K562 (cell line): Measurements from ENCODE around the gene POMGNT2. TPM values are rescaled to one million over a fixed set of nuclear protein-coding genes. Genes with fewer than 3 reads are reported as not detected.

ENCODE experiments used
- ATAC-seq: fragments of 200-7000 bp; cut with Tn5 transposase; 3 replicates; pipeline ENCODE4 v1.9.1; 2020; ENCODE audit warnings: moderate library complexity
- BruUV-seq: library from RNA; stranded (reverse); fragments of 400-500 nt; replicated peaks from 2 replicates; lab custom pipeline; 2021; lab: Mats Ljungman, UMichigan
- CTCF ChIA-PET: fragments of 300-600 bp; formaldehyde crosslinking; extraction: SDS; loops from one replicate; lab custom pipeline; 2021; ENCODE audit warnings: low intra/inter-chr PET ratio; lab: Yijun Ruan, JAX
- POLR2A ChIA-PET: fragments of 300-600, 350-650 bp; sonication (Branson Sonifier 250); formaldehyde crosslinking; extraction: SDS; loops from one replicate; lab custom pipeline; 2021; ENCODE audit warnings: antibody characterized with exemption, inconsistent platforms; lab: Yijun Ruan, JAX
- DNase-seq, 4 experiments: peaks; one replicate each; pipeline versions ENCODE4 v3.0.0 to v3.0.0-alpha.2; 2011 to 2018; ENCODE audit warnings: low spot score in 3 of 4, mixed read lengths in 3 of 4; ENCODE audit errors: extremely low read depth in 1 of 4
- FAIRE-seq: peaks from 2 replicates; lab custom pipeline; 2011; peaks lifted over from hg19 to GRCh38; lab: Jason Lieb, UNC
- H2AFZ ChIP-seq: 2 replicates; pipeline ENCODE4 v1.6.0; 2011; ENCODE audit warnings: low read depth, low read length, control low read depth, inconsistent platforms
- H3K27ac ChIP-seq: fragments of 200-600 bp; 3 replicates; pipeline ENCODE4 v1.8.0; 2011; ENCODE audit warnings: low read depth, mild to moderate bottlenecking, control low read depth, inconsistent platforms, low read length, moderate library complexity, mixed read lengths; ENCODE audit errors: extremely low read depth
- H3K27me3 ChIP-seq, 2 experiments: fragments of 300-600 bp in 1 of 2; 2 replicates in 1 of 2; 3 replicates in 1 of 2; pipeline versions ENCODE4 v1.6.0 to v1.8.0; 2011; ENCODE audit warnings: inconsistent platforms in 2 of 2, low read length in 2 of 2, mild to moderate bottlenecking in 1 of 2, mixed read lengths in 1 of 2, moderate library complexity in 1 of 2; ENCODE audit not compliant: control insufficient read depth in 2 of 2, insufficient read depth in 2 of 2
- H3K36me3 ChIP-seq: fragments of 300-600 bp; 3 replicates; pipeline ENCODE4 v1.8.0; 2011; ENCODE audit warnings: mild to moderate bottlenecking, low read length, inconsistent platforms; ENCODE audit not compliant: control insufficient read depth, insufficient read depth
- H3K4me1 ChIP-seq, 2 experiments: fragments of 200-600 bp in 1 of 2; replicated peaks in 1 of 2; 2 replicates in 1 of 2; 3 replicates in 1 of 2; pipeline versions ENCODE4 v1.5.1 to v1.8.0; 2011; ENCODE audit warnings: inconsistent platforms in 2 of 2, low read length in 2 of 2, mild to moderate bottlenecking in 1 of 2, mixed read lengths in 1 of 2, moderate library complexity in 1 of 2; ENCODE audit not compliant: control insufficient read depth in 2 of 2, insufficient read depth in 2 of 2
- H3K4me2 ChIP-seq: 2 replicates; pipeline ENCODE4 v1.6.1; 2011; ENCODE audit warnings: low read length, control low read depth, inconsistent platforms, mixed read lengths; ENCODE audit not compliant: insufficient read depth
- H3K4me3 ChIP-seq: fragments of 200-600 bp; sonication (generic), shearing (Covaris generic); 2 replicates; pipeline ENCODE4 v1.5.1; 2016; ENCODE audit warnings: control low read depth, inconsistent platforms
- H3K79me2 ChIP-seq: fragments of 200-600 bp; 3 replicates; pipeline ENCODE4 v1.8.0; 2011; ENCODE audit warnings: low read length, inconsistent platforms; ENCODE audit not compliant: control insufficient read depth, insufficient read depth
- H3K9ac ChIP-seq, 2 experiments: 2 replicates each; pipeline versions ENCODE4 v1.6.0 to v1.6.1; 2011; ENCODE audit warnings: low read depth in 2 of 2, low read length in 2 of 2, control low read depth in 1 of 2, inconsistent platforms in 1 of 2, mild to moderate bottlenecking in 1 of 2, mixed read lengths in 1 of 2; ENCODE audit not compliant: insufficient read depth in 1 of 2
- H3K9me1 ChIP-seq: one replicate; pipeline ENCODE4 v1.6.0; 2011; ENCODE audit warnings: inconsistent platforms, mild to moderate bottlenecking, low read length, moderate library complexity; ENCODE audit not compliant: control insufficient read depth, insufficient read depth
- H3K9me3 ChIP-seq: replicated peaks from 2 replicates; pipeline ENCODE4 v1.5.1; 2011; ENCODE audit warnings: low read depth, low read length, inconsistent platforms; ENCODE audit not compliant: control insufficient read depth, insufficient read depth
- H4K20me1 ChIP-seq: replicated peaks from 2 replicates; pipeline ENCODE4 v1.6.1; 2011; ENCODE audit warnings: low read length, inconsistent platforms, mixed read lengths; ENCODE audit not compliant: control insufficient read depth, insufficient read depth
- ADNP ChIP-seq: fragments of 200-800 bp; sonication (Bioruptor generic); IDR thresholded peaks from 2 replicates; pipeline ENCODE4 v1.6.1; 2016; ENCODE audit warnings: missing genetic modification characterization, missing compliant biosample characterization
- ATF7 ChIP-seq: fragments of 450-650 bp; IDR thresholded peaks from 2 replicates; pipeline ENCODE4 v1.7.1; 2014; ENCODE audit warnings: mild to moderate bottlenecking, moderate library complexity
- BACH1 ChIP-seq: fragments of 200-800 bp; sonication (Bioruptor generic); IDR thresholded peaks from 2 replicates; pipeline ENCODE4 v1.6.1; 2016; ENCODE audit warnings: missing genetic modification characterization, missing compliant biosample characterization
- CBX2 ChIP-seq: fragments of 200-600 bp; sonication (generic); IDR thresholded peaks from one replicate; pipeline ENCODE4 v1.6.1; 2012; ENCODE audit warnings: mild to moderate bottlenecking, low read length, inconsistent platforms; ENCODE audit not compliant: insufficient read depth, poor library complexity, severe bottlenecking
- CCNT2 ChIP-seq: IDR thresholded peaks from 2 replicates; pipeline ENCODE4 v1.6.1; 2011; ENCODE audit warnings: borderline replicate concordance, low read depth, mild to moderate bottlenecking, moderate library complexity, mixed read lengths, low read length; ENCODE audit not compliant: insufficient read length; ENCODE audit errors: extremely low read depth
- DIDO1 ChIP-seq: fragments of 450-650 bp; IDR thresholded peaks from 2 replicates; pipeline ENCODE4 v1.6.1; 2016; ENCODE audit warnings: low read depth, missing biosample characterization, missing genetic modification characterization
- FOSL1 ChIP-seq: fragments of 200-800 bp; sonication (Bioruptor generic); conservative IDR thresholded peaks from 2 replicates; pipeline ENCODE4 v1.6.1; 2016; ENCODE audit warnings: missing genetic modification characterization, missing compliant biosample characterization
- GABPA ChIP-seq: fragments of 200-800 bp; sonication (Bioruptor generic); conservative IDR thresholded peaks from 2 replicates; pipeline ENCODE4 v1.6.1; 2016; ENCODE audit warnings: low read depth, missing genetic modification characterization, missing compliant biosample characterization
- KHSRP ChIP-seq: fragments of 450-650 bp; IDR thresholded peaks from 2 replicates; pipeline ENCODE4 v1.6.1; 2017
- MEF2D ChIP-seq: conservative IDR thresholded peaks from 2 replicates; pipeline ENCODE4 v1.6.1; 2016; ENCODE audit warnings: low read depth, missing genetic modification characterization, missing compliant biosample characterization
- MTA1 ChIP-seq: fragments of 450-650 bp; IDR thresholded peaks from 2 replicates; pipeline ENCODE4 v1.6.1; 2017; ENCODE audit warnings: borderline replicate concordance
- PHF8 ChIP-seq: fragments of 200-600 bp; sonication (generic); IDR thresholded peaks from 2 replicates; pipeline ENCODE4 v1.6.1; 2012; ENCODE audit warnings: mixed run types, mild to moderate bottlenecking, inconsistent platforms, low read length, moderate library complexity, borderline replicate concordance
- PYGO2 ChIP-seq: fragments of 450-650 bp; IDR thresholded peaks from 2 replicates; pipeline ENCODE4 v1.6.1; 2016; ENCODE audit warnings: mild to moderate bottlenecking, missing genetic modification characterization, moderate library complexity, missing compliant biosample characterization
- SMARCE1 ChIP-seq: fragments of 450-650 bp; IDR thresholded peaks from 2 replicates; pipeline ENCODE4 v1.7.1; 2016; ENCODE audit warnings: mild to moderate bottlenecking
- SOX6 ChIP-seq: fragments of 450-650 bp; IDR thresholded peaks from 2 replicates; pipeline ENCODE4 v1.6.1; 2014; ENCODE audit warnings: mild to moderate bottlenecking
- SRSF1 ChIP-seq: fragments of 200-400 bp; formaldehyde crosslinking; IDR thresholded peaks from 2 replicates; pipeline ENCODE4 v1.6.1; 2017; ENCODE audit warnings: mild to moderate bottlenecking, low read depth, low read length, moderate library complexity
- ZBTB7A ChIP-seq: IDR thresholded peaks from 2 replicates; pipeline ENCODE4 v1.6.1; 2011; ENCODE audit warnings: low read depth, mild to moderate bottlenecking, low read length, moderate library complexity, borderline replicate concordance; ENCODE audit not compliant: control insufficient read depth
- WGBS: fragments of 100-300 bp; shearing (Covaris generic); methylation state at CpG from one replicate; pipeline ENCODE4 v1.1.6; 2016; ENCODE audit warnings: low coverage, mixed read lengths; ENCODE audit not compliant: insufficient coverage; ENCODE audit errors: missing lambda C conversion rate; 5-methylcytosine and 5-hydroxymethylcytosine counted together
- in situ Hi-C: fragments of 300-500 bp; cut with MboI; formaldehyde crosslinking; loops from 4 replicates; pipeline ENCODE4 v1.15.0; 2018; ENCODE audit warnings: inconsistent platforms, mixed read lengths
- intact Hi-C: fragments of 100-400 bp; cut with micrococcal nuclease; formaldehyde crosslinking; loops from 2 replicates; pipeline ENCODE4 v1.14.2; 2022
- polyA plus RNA-seq, 8 experiments: library from polyadenylated mRNA; depleted of rRNA in 4 of 8; stranded (reverse) in 5 of 8; unstranded in 3 of 8; fragments of >200 nt; fragmentation: Nextera tagmentation in 2 of 8; fragmentation: Illumina TruSeq in 1 of 8; extraction: Ambion mirVana in 2 of 8; extraction: Trizol in 1 of 8; gene quantifications; 2 replicates each; pipeline versions ENCODE4 v1.2.1 to v1.2.3, GENCODE V29; 2011 to 2014; ENCODE audit warnings: inconsistent platforms in 1 of 8, missing spikeins in 1 of 8
- total RNA-seq, 7 experiments: library from RNA; depleted of rRNA in 6 of 7; stranded (reverse); fragments of >200 nt in 6 of 7; fragmentation: Illumina TruSeq in 2 of 7; extraction: Trizol in 2 of 7; gene quantifications; 2 replicates each; pipeline versions ENCODE4 v1.2.1 to v1.2.3, GENCODE V29; 2011 to 2021; ENCODE audit warnings: low replicate concordance in 1 of 7
- TF ChIP-seq, protein P1 (sequence below), 2 experiments: fragments of 200-800 bp in 1 of 2; sonication (Bioruptor generic) in 1 of 2; sonication (generic) in 1 of 2; formaldehyde crosslinking in 1 of 2; IDR thresholded peaks in 1 of 2; conservative IDR thresholded peaks in 1 of 2; 2 replicates each; pipeline versions ENCODE4 v1.5.0 to v1.6.1; 2016 to 2020; ENCODE audit warnings: missing compliant biosample characterization in 1 of 2, missing genetic modification characterization in 1 of 2, missing genetic modification reagents in 1 of 2
- TF ChIP-seq, protein P2 (sequence below): fragments of 450-650 bp; IDR thresholded peaks from one replicate; pipeline ENCODE4 v1.6.1; 2018; ENCODE audit warnings: mild to moderate bottlenecking, moderate library complexity; ENCODE audit not compliant: partially characterized antibody

POMGNT2 gene
- total and polyA plus RNA-seq, 9 of the 15 experiments (the other 6 are each of a cell fraction or from before 2014, with no cell fraction given) = 0.65 to 14.1 (median 10.3) TPM

DNA sequence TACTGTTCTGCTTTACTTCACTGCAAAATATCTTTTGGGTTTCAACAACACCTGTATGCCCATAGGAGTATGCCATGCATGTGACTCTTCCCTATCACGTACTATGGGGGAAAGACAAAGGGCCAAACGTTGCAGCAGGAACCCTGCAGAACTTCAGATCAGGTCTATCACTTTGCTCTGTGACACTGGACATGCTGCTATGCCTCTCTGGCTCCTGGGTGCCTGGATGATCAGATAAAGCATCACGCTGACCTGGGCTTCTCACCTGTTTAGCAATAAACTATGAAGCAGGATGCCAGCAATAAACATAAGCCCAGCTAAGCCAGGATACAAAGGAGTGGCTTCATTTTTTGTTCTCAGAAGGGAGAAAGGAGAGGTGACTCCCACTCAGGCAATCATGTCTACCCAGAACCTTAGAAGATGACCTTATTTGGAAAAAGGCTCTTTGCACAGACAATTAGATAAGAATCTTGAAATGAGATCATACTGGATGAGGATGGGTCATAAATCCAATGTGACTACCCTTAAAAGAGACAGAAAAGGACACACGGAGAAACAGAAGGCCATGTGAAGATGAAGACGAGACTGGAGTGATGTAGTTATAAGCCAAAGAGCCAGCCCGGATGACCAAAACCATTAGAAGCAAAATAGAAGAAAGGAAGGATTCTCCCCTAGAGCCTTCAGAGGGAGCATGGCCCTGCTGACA is 19.3 kb downstream of the POMGNT2 start:
- intact Hi-C loops = no loop called here
- H3K4me1 ChIP-seq = peaks cover 0 to 10% of the 10 kb centered on the region in 2 experiments; a peak in 3 of 5 replicates
- no peaks in the 10 kb centered on the region for H3K27me3 ChIP-seq
- no peaks in the 10 kb centered on the region for H3K36me3 ChIP-seq
- no peak overlapping the region for H3K9ac ChIP-seq
- in situ Hi-C loops = no loop called here
- peak overlapping the region; percentile 41; the same call in 1 of the 3 replicates for H3K27ac ChIP-seq
- no peaks in the 10 kb centered on the region for H3K9me1 ChIP-seq
- ATAC-seq (no peak; the same call in 2 of the 3 replicates), DNase-seq (no peak), FAIRE-seq (no peak)
- no peak overlapping the region for H2AFZ ChIP-seq
- 24% methylated on average over 6 of the region's 6 CpGs for WGBS
- ChIA-PET POLR2A (interaction anchor here (0.6 to 2.3 kb wide), 3 partner anchors 13 to 156 kb away, joined by 3 to 5 read pairs (median 3); no protein-coding TSS in a partner anchor), CTCF (no interaction called here)
- no peak overlapping the region for H3K4me3 ChIP-seq
- no peak overlapping the region for H3K4me2 ChIP-seq
- peaks cover 4% of the 10 kb centered on the region for H4K20me1 ChIP-seq
- no TSS peak for BruUV-seq
- no peaks in the 10 kb centered on the region for H3K79me2 ChIP-seq
- no peaks in the 10 kb centered on the region for H3K9me3 ChIP-seq
- TF ChIP-seq FOSL1 (tag) = peak; percentile 84
- TF ChIP-seq SMARCE1 = peak; percentile 64; the same call in 1 of the 2 replicates
- no peak for TF ChIP-seq CCNT2
- TF ChIP-seq ZBTB7A = no peak
- TF ChIP-seq CBX2 = no peak
- TF ChIP-seq PYGO2 (tag) = no peak
- TF ChIP-seq ATF7 = peak; percentile 98
- TF ChIP-seq SRSF1 = no peak
- TF ChIP-seq MEF2D (tag) = 0 out of 2 replicates have a peak, but pooled peaks have one; percentile 13
- TF ChIP-seq ADNP (tag) = 0 out of 2 replicates have a peak, but pooled peaks have one; percentile 57
- TF ChIP-seq GABPA (tag) = 0 out of 2 replicates have a peak, but pooled peaks have one; percentile 27
- TF ChIP-seq MTA1 = peak; percentile 54; the same call in 1 of the 2 replicates
- TF ChIP-seq, protein P1, sequence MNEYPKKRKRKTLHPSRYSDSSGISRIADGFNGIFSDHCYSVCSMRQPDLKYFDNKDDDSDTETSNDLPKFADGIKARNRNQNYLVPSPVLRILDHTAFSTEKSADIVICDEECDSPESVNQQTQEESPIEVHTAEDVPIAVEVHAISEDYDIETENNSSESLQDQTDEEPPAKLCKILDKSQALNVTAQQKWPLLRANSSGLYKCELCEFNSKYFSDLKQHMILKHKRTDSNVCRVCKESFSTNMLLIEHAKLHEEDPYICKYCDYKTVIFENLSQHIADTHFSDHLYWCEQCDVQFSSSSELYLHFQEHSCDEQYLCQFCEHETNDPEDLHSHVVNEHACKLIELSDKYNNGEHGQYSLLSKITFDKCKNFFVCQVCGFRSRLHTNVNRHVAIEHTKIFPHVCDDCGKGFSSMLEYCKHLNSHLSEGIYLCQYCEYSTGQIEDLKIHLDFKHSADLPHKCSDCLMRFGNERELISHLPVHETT (CRISPR knock-in tag; conservative IDR thresholded peaks at IDR 0.05 in 1 of 2, IDR thresholded peaks at IDR 0.05 in 1 of 2) = peak in 1 of 2 experiments; percentile 87; a peak in 2 of 4 replicates
- peak; percentile 67; the same call in 1 of the 2 replicates for TF ChIP-seq SOX6
- 0 out of 2 replicates have a peak, but pooled peaks have one; percentile 43 for TF ChIP-seq DIDO1 (tag)
- no peak for TF ChIP-seq KHSRP
- TF ChIP-seq BACH1 (tag) = peak; percentile 56; the same call in 1 of the 2 replicates
- TF ChIP-seq, protein P2, sequence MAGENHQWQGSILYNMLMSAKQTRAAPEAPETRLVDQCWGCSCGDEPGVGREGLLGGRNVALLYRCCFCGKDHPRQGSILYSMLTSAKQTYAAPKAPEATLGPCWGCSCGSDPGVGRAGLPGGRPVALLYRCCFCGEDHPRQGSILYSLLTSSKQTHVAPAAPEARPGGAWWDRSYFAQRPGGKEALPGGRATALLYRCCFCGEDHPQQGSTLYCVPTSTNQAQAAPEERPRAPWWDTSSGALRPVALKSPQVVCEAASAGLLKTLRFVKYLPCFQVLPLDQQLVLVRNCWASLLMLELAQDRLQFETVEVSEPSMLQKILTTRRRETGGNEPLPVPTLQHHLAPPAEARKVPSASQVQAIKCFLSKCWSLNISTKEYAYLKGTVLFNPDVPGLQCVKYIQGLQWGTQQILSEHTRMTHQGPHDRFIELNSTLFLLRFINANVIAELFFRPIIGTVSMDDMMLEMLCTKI = no peak
- no peak for TF ChIP-seq PHF8
